ENCODE results near the gene TMEM260. TPM values are rescaled to one million over a fixed set of nuclear protein-coding genes. Genes with fewer than 3 reads are reported as not detected.

TMEM260 gene
- total and polyA plus RNA-seq, 10 of the 15 experiments (the other 5 are each of a cell fraction or from before 2014, with no cell fraction given) = 3.2 to 13.6 (median 11.0) TPM

GRCh38 chr14:56676042-56676441, 96.4 kb downstream of the TMEM260 start:
- POLR2A ChIA-PET = no interaction called here
- no peak for FAIRE-seq
- BruUV-seq (replicated peaks) = no TSS peak
- Histone ChIP-seq H3K79me2 (ENCODE audit: control insufficient read depth, insufficient read depth, low read length) (no peaks in the 10 kb centered on the region), H2AFZ (ENCODE audit: control insufficient read depth, low read depth, low read length) (no peak overlapping the region), H4K20me1 (ENCODE audit: control insufficient read depth, insufficient read depth) (no peaks in the 10 kb centered on the region), H3K4me3 (no peak overlapping the region), H3K9me3 (replicated peaks; ENCODE audit: control insufficient read depth, insufficient read depth, low read length) (no peaks in the 10 kb centered on the region), H3K9ac (ENCODE audit: control insufficient read depth, insufficient read depth, low read length) (no peak overlapping the region), H3K27ac (ENCODE audit: control insufficient read depth, insufficient read depth) (no peak overlapping the region), H3K36me3 (ENCODE audit: control insufficient read depth in 2 of 2, insufficient read depth in 2 of 2, low read length in 1 of 2) (no peaks in the 10 kb centered on the region), H3K4me1 (ENCODE audit: control insufficient read depth, insufficient read depth, low read length) (no peaks in the 10 kb centered on the region), H3K4me2 (ENCODE audit: control insufficient read depth, insufficient read depth) (no peak overlapping the region), H3K27me3 (replicated peaks in 1 of 2; ENCODE audit: control insufficient read depth in 2 of 2, insufficient read depth in 2 of 2, low read length in 1 of 2) (no peaks in the 10 kb centered on the region)
- ATAC-seq = no peak
- TF ChIP-seq CREM (IDR thresholded peaks at IDR 0.05; ENCODE audit: low read depth) = no peak
- TF ChIP-seq REST (IDR thresholded peaks at IDR 0.05; ENCODE audit: low read depth, low read length) = no peak
- TF ChIP-seq SIX5 (IDR thresholded peaks at IDR 0.05; ENCODE audit: low read depth, low read length, severe bottlenecking) = no peak
- no peak for TF ChIP-seq SREBF1 (IDR thresholded peaks at IDR 0.05; ENCODE audit: low read length)
- no peak for TF ChIP-seq BACH1 (IDR thresholded peaks at IDR 0.05; ENCODE audit: borderline replicate concordance)
- TF ChIP-seq MLLT1 (IDR thresholded peaks at IDR 0.05) = no peak
- TF ChIP-seq POLR2AphosphoS5 (IDR thresholded peaks at IDR 0.05; ENCODE audit: low read length) = no peak
- intact Hi-C loops (cut with micrococcal nuclease; ENCODE audit: unreplicated experiment) (no loop called here), in situ Hi-C loops (cut with MboI) (no loop called here)
- CTCF ChIA-PET = no interaction called here
- RAD21 ChIA-PET (ENCODE audit: unreplicated experiment) = no interaction called here
- WGBS (ENCODE audit: insufficient coverage, insufficient replicate concordance, low lambda C conversion rate, missing lambda C conversion rate) = 13% methylated on average over 5 of the region's 5 CpGs
- SMC1A ChIA-PET (ENCODE audit: uncharacterized antibody, unreplicated experiment) = no interaction called here
- DNase-seq (ENCODE audit: low read depth, low spot score) = no peak

Data from GM12878 (cell line).